GM12873 (cell line): ENCODE results near the gene DVL1.

Source experiments
- TF ChIP-seq, protein P1 (sequence below): IDR thresholded peaks from 2 replicates; pipeline ENCODE4 v1.5.1; 2012; ENCODE audit warnings: low read depth, mild to moderate bottlenecking, moderate library complexity, low read length, control low read depth; ENCODE audit not compliant: insufficient read depth; ENCODE audit errors: missing control alignments

Gene DVL1

DNA sequence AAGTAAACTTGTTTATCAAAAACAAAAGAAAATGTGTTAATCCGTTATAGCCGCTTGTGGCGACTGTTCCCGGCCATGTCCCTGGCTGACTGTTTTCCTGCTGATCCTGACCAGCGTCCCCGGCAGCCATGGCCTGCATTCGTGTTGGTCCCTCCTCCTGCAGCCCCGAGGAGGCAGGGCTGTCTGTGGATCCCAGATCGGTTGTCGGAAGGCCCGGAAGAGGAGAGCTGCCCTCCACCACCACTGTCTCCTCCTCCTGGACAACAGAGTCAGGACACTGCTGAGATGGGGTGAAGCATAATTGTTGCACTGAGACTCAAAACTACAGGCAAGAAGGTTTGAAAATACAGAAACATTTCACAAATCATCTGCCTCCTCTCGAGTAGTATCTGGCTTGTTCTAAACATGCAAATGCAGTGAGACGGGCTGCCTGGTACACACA is 12.8 kb upstream of the DVL1 start:
- TF ChIP-seq, protein P1, sequence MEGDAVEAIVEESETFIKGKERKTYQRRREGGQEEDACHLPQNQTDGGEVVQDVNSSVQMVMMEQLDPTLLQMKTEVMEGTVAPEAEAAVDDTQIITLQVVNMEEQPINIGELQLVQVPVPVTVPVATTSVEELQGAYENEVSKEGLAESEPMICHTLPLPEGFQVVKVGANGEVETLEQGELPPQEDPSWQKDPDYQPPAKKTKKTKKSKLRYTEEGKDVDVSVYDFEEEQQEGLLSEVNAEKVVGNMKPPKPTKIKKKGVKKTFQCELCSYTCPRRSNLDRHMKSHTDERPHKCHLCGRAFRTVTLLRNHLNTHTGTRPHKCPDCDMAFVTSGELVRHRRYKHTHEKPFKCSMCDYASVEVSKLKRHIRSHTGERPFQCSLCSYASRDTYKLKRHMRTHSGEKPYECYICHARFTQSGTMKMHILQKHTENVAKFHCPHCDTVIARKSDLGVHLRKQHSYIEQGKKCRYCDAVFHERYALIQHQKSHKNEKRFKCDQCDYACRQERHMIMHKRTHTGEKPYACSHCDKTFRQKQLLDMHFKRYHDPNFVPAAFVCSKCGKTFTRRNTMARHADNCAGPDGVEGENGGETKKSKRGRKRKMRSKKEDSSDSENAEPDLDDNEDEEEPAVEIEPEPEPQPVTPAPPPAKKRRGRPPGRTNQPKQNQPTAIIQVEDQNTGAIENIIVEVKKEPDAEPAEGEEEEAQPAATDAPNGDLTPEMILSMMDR, result no peak

DNA sequence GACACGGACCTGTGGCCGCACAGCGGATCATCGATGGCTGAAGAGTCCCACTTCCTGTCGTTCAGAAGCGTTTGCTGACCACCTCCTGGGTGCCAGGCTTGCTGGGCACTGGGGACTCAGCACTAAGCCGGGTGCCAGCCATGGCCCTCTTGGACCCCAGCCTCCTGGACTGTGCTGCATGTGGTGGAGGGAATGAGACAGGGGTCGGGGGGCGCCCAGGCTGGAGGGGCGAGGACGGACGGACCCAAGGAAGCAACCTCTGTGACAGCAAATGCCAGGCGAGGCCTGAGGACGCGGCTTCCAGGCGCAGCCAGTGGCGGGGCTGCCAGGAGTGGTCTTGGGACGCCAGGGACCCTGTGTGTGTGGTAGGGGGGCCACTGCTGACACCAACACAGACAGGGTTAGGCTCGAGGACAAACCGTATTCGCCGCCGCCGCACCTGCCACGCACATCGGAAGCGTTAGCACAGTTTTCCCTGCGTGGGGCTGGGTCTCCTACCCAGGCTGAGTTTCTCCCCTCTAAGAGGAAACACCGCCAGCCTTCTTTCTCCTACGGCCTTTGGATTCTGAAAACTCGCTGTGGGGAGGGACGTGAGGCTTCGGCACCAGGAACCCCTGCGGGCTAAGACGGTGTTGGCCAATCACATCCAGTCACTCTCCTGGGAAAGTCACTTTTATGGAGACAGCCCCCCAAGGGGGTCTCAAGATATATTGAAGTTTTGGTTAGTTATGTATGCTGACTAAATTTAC is 12.2 kb upstream of the DVL1 start:
- TF ChIP-seq, protein P1, result no peak

GRCh38 chr1:1360506-1361169 is 11.4 kb upstream of the DVL1 start:
- TF ChIP-seq, protein P1, result no peak

GRCh38 chr1:1359664-1360468 is 10.6 kb upstream of the DVL1 start:
- TF ChIP-seq, protein P1, result no peak

GRCh38 chr1:1359308-1359663 is 10.1 kb upstream of the DVL1 start:
- TF ChIP-seq, protein P1, result no peak

- TF ChIP-seq, protein P1, result no peak
Measured at GRCh38 chr1:1358433-1359271, 9.4 kb upstream of the DVL1 start, which contains the start of gene MXRA8. Gene MXRA8, minus strand, starts transcription at chr1:1358555. Its CDS starts 51 bp downstream, at chr1:1358504.
